ENCODE data around the gene EVC.

EVC gene

GRCh38 chr4:5751666-5752375, 40.8 kb downstream of the EVC start:
- DNase-seq (ENCODE audit: low spot score) = no peak
- no peak for TF ChIP-seq CTCF (IDR thresholded peaks at IDR 0.05; ENCODE audit: extremely low read depth, missing control alignments)

GRCh38 chr4:5752376-5753184, 41.6 kb downstream of the EVC start:
- no peak for DNase-seq (ENCODE audit: low spot score)

GRCh38 chr4:5753366-5753765, 42.4 kb downstream of the EVC start:
- DNase-seq (ENCODE audit: low spot score) = no peak

More at GRCh38 chr4:5752376-5753184, 41.6 kb downstream of the EVC start:
- TF ChIP-seq CTCF (IDR thresholded peaks at IDR 0.05; ENCODE audit: extremely low read depth, missing control alignments) = no peak

GRCh38 chr4:5753766-5754528, 42.9 kb downstream of the EVC start:
- no peak for TF ChIP-seq CTCF (IDR thresholded peaks at IDR 0.05; ENCODE audit: extremely low read depth, missing control alignments)
- no peak for DNase-seq (ENCODE audit: low spot score)

More at GRCh38 chr4:5753366-5753765, 42.4 kb downstream of the EVC start:
- TF ChIP-seq CTCF (IDR thresholded peaks at IDR 0.05; ENCODE audit: extremely low read depth, missing control alignments) = no peak

GRCh38 chr4:5754529-5754881, 43.5 kb downstream of the EVC start:
- no peak for TF ChIP-seq CTCF (IDR thresholded peaks at IDR 0.05; ENCODE audit: extremely low read depth, missing control alignments)
- no peak for DNase-seq (ENCODE audit: low spot score)

- TF ChIP-seq CTCF (IDR thresholded peaks at IDR 0.05; ENCODE audit: extremely low read depth, missing control alignments) = no peak
- DNase-seq (ENCODE audit: low spot score) = no peak
These were observed 44.2 kb downstream of the EVC start for GRCh38 chr4:5755161-5755560.

- DNase-seq (ENCODE audit: low spot score) = no peak
- no peak for TF ChIP-seq CTCF (IDR thresholded peaks at IDR 0.05; ENCODE audit: extremely low read depth, missing control alignments)
These were observed 44.7 kb downstream of the EVC start for GRCh38 chr4:5755679-5756078.

All from GM20000 (cell line).